Stimulated activated CD4-positive, alpha-beta T cell treated with anti-CD3 and anti-CD28 coated beads, TNF-alpha, amount 100 ng/mL, for 4 hours (primary cell): ENCODE results near the gene SLC2A9.

Experiments used
- DNase-seq, 3 experiments: peaks; one replicate each; pipeline ENCODE4 v3.0.0-alpha.2; 2020; ENCODE audit warnings: low read depth in 3 of 3

SLC2A9 gene

GRCh38 chr4:10045481-10045880 lies 24.2 kb upstream of the SLC2A9 start:
- DNase-seq, result no peak

GRCh38 chr4:10041036-10041435 lies 19.7 kb upstream of the SLC2A9 start:
- DNase-seq, result no peak

- no peak for DNase-seq
Observed at GRCh38 chr4:10040049-10040892, 19.0 kb upstream of the SLC2A9 start.

- no peak for DNase-seq
Observed at GRCh38 chr4:10036807-10037342, 15.6 kb upstream of the SLC2A9 start.

- DNase-seq, result no peak
Observed at GRCh38 chr4:10035130-10035529, 13.8 kb upstream of the SLC2A9 start.

- no peak for DNase-seq
Observed at GRCh38 chr4:10034612-10035104, 13.4 kb upstream of the SLC2A9 start.

GRCh38 chr4:10034136-10034535 lies 12.8 kb upstream of the SLC2A9 start:
- DNase-seq, result no peak

- no peak for DNase-seq
Observed at GRCh38 chr4:10033191-10033881, 12.0 kb upstream of the SLC2A9 start.

GRCh38 chr4:10032625-10033024 lies 11.3 kb upstream of the SLC2A9 start:
- DNase-seq, result no peak

- DNase-seq, result no peak
Observed at GRCh38 chr4:10031668-10032590, 10.6 kb upstream of the SLC2A9 start.

- no peak for DNase-seq
Observed at GRCh38 chr4:10030972-10031667, 9.8 kb upstream of the SLC2A9 start.

- DNase-seq, result no peak
Observed at GRCh38 chr4:10029403-10029802, 8.1 kb upstream of the SLC2A9 start.

- no peak for DNase-seq
Observed at GRCh38 chr4:10028910-10029309, 7.6 kb upstream of the SLC2A9 start.

GRCh38 chr4:10026485-10026884 lies 5.2 kb upstream of the SLC2A9 start:
- no peak for DNase-seq

- no peak for DNase-seq
Observed at GRCh38 chr4:10025230-10025806, 4.0 kb upstream of the SLC2A9 start.

- no peak for DNase-seq
Observed at GRCh38 chr4:10024303-10024702, 3.0 kb upstream of the SLC2A9 start.

GRCh38 chr4:10023806-10024205 lies 2.5 kb upstream of the SLC2A9 start:
- no peak for DNase-seq

- no peak for DNase-seq
Observed at GRCh38 chr4:10023050-10023419, 1.7 kb upstream of the SLC2A9 start.

- DNase-seq, result no peak
Observed at GRCh38 chr4:10022346-10023049, 1.2 kb upstream of the SLC2A9 start.

- DNase-seq, result no peak
Observed at GRCh38 chr4:10021653-10022023, 341 bp upstream of the SLC2A9 start.
